ENCODE measurements around the gene KHSRP.

- TF ChIP-seq CTCF (IDR thresholded peaks at IDR 0.05) (no peak), POLR2A (IDR thresholded peaks at IDR 0.05) (no peak), EP300 (IDR thresholded peaks at IDR 0.05) (no peak)
Observed at GRCh38 chr19:6424939-6425731, 524 bp upstream of the KHSRP start.

Data from ovary (tissue), 3 donors.